Transverse colon (tissue), 4 donors: ENCODE results near the gene CIT. TPM values are rescaled to one million over a fixed set of nuclear protein-coding genes. Genes with fewer than 3 reads are reported as not detected.
A peak's percentile ranks its signal among the peaks of the same experiment; 100 is the strongest.

Source experiments
- DNase-seq: peaks from one replicate; pipeline ENCODE4 v3.0.0-alpha.2; 2019
- H3K27ac ChIP-seq, 4 donors: fragments of 200-600 bp; sonication (generic); 2 replicates each; pipeline ENCODE4 v1.5.1; 2016 to 2018; ENCODE audit warnings: inconsistent platforms in 4 of 4
- H3K27me3 ChIP-seq: fragments of 200-600 bp; sonication (generic); 2 replicates; pipeline ENCODE4 v1.5.1; 2017; ENCODE audit warnings: inconsistent platforms
- H3K36me3 ChIP-seq, 4 donors: fragments of 200-600 bp; sonication (generic); 2 replicates each; pipeline ENCODE4 v1.5.1; 2017 to 2019; ENCODE audit warnings: inconsistent platforms in 4 of 4
- H3K4me1 ChIP-seq, 4 donors: fragments of 200-600 bp; sonication (generic); 2 replicates each; pipeline ENCODE4 v1.5.1; 2017 to 2020; ENCODE audit warnings: inconsistent platforms in 4 of 4
- H3K4me3 ChIP-seq, 4 donors: fragments of 200-600 bp; sonication (generic); 1 replicate in 1 of 4; 2 replicates in 3 of 4; pipeline versions ENCODE4 v1.5.1 to v1.6.1; 2017 to 2019; ENCODE audit warnings: inconsistent platforms in 4 of 4
- H3K9me3 ChIP-seq, 2 donors: fragments of 200-600 bp; sonication (generic); 2 replicates each; pipeline ENCODE4 v1.5.1; 2017 to 2019; ENCODE audit warnings: inconsistent platforms in 2 of 2
- EP300 ChIP-seq: sonication (generic); formaldehyde crosslinking; IDR thresholded peaks from one replicate; pipeline ENCODE4 v1.6.1; 2017; ENCODE audit warnings: antibody characterized with exemption, low read depth
- POLR2A ChIP-seq: fragments of 450-650 bp; IDR thresholded peaks from one replicate; pipeline ENCODE4 v1.6.1; 2016; ENCODE audit warnings: antibody characterized with exemption, mild to moderate bottlenecking, moderate library complexity
- POLR2AphosphoS5 ChIP-seq, 3 donors: sonication (generic); formaldehyde crosslinking; IDR thresholded peaks; one replicate each; pipeline ENCODE4 v1.6.1; 2016; ENCODE audit warnings: antibody characterized with exemption in 3 of 3
- WGBS, 2 donors: methylation state at CpG; one replicate each; pipeline ENCODE4 v1.1.5; 2018; ENCODE audit warnings: low coverage in 1 of 2; 5-methylcytosine and 5-hydroxymethylcytosine counted together
- in situ Hi-C, 4 donors: fragments of 200-750 bp; cut with MboI; loops; one replicate each; pipeline versions ENCODE4 v1.15.0 to v1.15.1; 2017; ENCODE audit warnings: low sequenced_read_pairs in 3 of 4, low pct_ligation_motif_present in 1 of 4, low pct_unique_long_range_greater_than_20kb in 1 of 4
- intact Hi-C: fragments of 100-400 bp; cut with DNase I; formaldehyde crosslinking; loops from one replicate; pipeline ENCODE4 v1.15.1; 2023; ENCODE audit warnings: low total_unique reads
- total RNA-seq, 4 donors: library from RNA; depleted of rRNA; stranded (reverse); fragments of >200 nt; gene quantifications; one replicate each; pipeline ENCODE4 v1.1.0, GENCODE V29; 2016
- TF ChIP-seq, protein P1 (sequence below), 5 experiments: fragments of 200-600 bp in 3 of 5; fragments of 450-650 bp in 2 of 5; sonication (generic) in 3 of 5; IDR thresholded peaks; 1 replicate in 2 of 5; 2 replicates in 3 of 5; pipeline ENCODE4 v1.5.1; 2016 to 2017; ENCODE audit warnings: antibody characterized with exemption in 5 of 5, inconsistent platforms in 3 of 5, mild to moderate bottlenecking in 2 of 5, moderate library complexity in 1 of 5

CIT gene
- total RNA-seq, 4 donors from 2014 or later: 1.1 to 51.1 (median 7.1) TPM

DNA sequence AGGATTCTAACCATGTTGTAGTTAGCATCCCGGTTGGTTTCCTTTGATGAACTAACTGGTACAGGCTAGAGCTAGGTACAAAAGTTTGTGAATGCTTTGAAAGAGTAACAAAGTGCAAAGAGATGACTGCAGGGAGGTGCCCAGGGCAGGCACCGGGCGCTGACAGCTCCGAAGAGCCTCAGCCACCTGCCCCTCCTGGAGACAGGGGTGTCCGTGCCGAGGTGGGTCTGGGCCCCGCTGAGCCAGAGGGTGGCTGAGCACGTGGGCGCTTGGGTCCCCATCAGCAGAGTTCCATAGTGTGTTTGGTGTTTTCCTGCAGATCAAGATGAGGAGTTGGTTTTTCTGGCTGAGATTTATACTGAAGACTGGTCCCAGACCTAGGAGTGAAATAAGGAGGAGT, 189.2 kb downstream of the CIT start:
- Histone ChIP-seq H3K4me3 (no peak overlapping the region), H3K27me3 (no peaks in the 10 kb centered on the region), H3K4me1 (peaks cover 11 to 80% (median 40%) of the 10 kb centered on the region in 4 donors), H3K9me3 (no peaks in the 10 kb centered on the region), H3K27ac (peak overlapping the region in 1 of 4 donors; percentile 43), H3K36me3 (no peaks in the 10 kb centered on the region)
- no peak for DNase-seq
- intact Hi-C loops (no loop called here), in situ Hi-C loops (no loop called here)
- 83 to 96% methylated on average over 1 to 9 of the region's 9 CpGs for WGBS, 2 donors
- TF ChIP-seq EP300: no peak
- TF ChIP-seq POLR2AphosphoS5 (IDR thresholded peaks at IDR 0.05): no peak
- no peak for TF ChIP-seq POLR2A
- TF ChIP-seq, protein P1, sequence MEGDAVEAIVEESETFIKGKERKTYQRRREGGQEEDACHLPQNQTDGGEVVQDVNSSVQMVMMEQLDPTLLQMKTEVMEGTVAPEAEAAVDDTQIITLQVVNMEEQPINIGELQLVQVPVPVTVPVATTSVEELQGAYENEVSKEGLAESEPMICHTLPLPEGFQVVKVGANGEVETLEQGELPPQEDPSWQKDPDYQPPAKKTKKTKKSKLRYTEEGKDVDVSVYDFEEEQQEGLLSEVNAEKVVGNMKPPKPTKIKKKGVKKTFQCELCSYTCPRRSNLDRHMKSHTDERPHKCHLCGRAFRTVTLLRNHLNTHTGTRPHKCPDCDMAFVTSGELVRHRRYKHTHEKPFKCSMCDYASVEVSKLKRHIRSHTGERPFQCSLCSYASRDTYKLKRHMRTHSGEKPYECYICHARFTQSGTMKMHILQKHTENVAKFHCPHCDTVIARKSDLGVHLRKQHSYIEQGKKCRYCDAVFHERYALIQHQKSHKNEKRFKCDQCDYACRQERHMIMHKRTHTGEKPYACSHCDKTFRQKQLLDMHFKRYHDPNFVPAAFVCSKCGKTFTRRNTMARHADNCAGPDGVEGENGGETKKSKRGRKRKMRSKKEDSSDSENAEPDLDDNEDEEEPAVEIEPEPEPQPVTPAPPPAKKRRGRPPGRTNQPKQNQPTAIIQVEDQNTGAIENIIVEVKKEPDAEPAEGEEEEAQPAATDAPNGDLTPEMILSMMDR (IDR thresholded peaks at IDR 0.05): no peak

DNA sequence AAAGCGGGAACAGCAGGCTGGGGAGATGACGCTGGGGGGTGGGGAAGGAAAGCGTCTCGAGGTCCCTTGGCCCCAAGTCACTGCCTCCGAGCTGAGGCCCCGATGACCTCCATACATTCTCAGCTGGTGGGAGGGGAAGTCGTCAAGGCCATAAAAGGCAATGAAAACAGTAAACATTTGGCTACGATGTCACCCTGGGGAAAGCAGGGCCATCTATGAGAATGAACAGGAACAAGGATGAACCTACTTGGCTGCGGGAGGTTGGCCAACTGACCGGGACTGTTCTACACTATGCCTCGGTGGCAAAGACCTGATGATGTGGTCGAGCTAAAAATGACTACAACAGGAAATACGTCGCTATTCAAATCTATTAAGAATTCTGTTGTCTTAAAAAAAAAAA, 189.7 kb downstream of the CIT start:
- Histone ChIP-seq H3K36me3 (no peaks in the 10 kb centered on the region), H3K9me3 (no peaks in the 10 kb centered on the region), H3K4me3 (no peak overlapping the region), H3K27ac (peak overlapping the region in 2 of 4 donors; percentile 43 to 76), H3K4me1 (peaks cover 14 to 81% (median 41%) of the 10 kb centered on the region in 4 donors), H3K27me3 (no peaks in the 10 kb centered on the region)
- in situ Hi-C loops: no loop called here
- WGBS, 2 donors: 54 to 55% methylated on average over 9 to 14 of the region's 14 CpGs
- TF ChIP-seq POLR2A (no peak), POLR2AphosphoS5 (IDR thresholded peaks at IDR 0.05) (no peak), EP300 (no peak)
- TF ChIP-seq, protein P1 (IDR thresholded peaks at IDR 0.05): no peak
- no peak for DNase-seq
- intact Hi-C loops: no loop called here

DNA sequence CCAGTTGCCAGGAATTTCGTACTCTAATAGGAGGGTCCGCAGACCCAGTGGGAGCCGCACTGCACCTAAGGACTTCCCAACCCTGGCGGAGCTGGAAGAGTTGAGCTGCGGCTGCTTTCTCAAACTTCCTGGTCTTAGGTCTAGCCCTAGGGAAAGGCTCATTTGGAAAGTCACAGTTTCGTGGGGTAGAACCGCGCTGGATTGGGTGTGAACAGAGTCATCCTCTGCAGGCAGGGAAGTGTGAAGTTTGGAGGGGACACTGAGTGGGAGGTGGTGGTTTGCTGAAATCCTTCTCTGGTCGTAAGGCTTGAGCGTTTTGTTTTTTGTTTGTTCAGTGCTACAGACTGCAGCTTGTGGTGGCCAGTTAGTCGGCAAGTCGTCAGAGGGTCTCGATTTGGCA, 190.3 kb downstream of the CIT start:
- DNase-seq: no peak
- 85% methylated on average over 13 of the region's 13 CpGs; no CpG with 5 or more reads in 1 of the 2 donors for WGBS, 2 donors
- in situ Hi-C loops (no loop called here), intact Hi-C loops (no loop called here)
- no peak for TF ChIP-seq EP300
- Histone ChIP-seq H3K9me3 (no peaks in the 10 kb centered on the region), H3K4me1 (peaks cover 13 to 81% (median 41%) of the 10 kb centered on the region in 4 donors), H3K36me3 (no peaks in the 10 kb centered on the region), H3K4me3 (no peak overlapping the region), H3K27ac (peak overlapping the region; percentile 75 to 82 (median 78)), H3K27me3 (no peaks in the 10 kb centered on the region)

DNA sequence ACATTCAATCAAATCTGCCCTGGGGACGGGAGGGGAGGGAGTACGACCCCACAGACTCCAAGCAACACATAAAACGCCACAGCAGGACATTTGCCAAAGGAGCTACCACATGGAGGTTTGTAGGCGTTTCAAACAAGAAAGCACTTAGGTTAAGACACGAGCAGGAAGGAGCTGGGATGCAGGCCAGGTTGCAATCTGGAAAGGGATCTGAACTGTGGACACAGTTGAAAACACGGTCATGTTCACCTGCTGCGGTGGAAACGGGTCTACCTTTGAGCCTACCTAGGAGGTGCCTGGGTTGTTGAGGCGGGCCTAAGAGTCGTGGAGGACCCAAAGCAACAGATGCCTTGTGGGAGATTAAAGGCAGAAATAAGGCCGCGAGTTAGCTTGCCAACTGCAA, 190.8 kb downstream of the CIT start:
- H3K4me3 ChIP-seq: no peak overlapping the region
- intact Hi-C loops: no loop called here
- H3K4me1 ChIP-seq: peaks cover 15 to 81% (median 41%) of the 10 kb centered on the region in 4 donors
- 61% methylated on average over 12 of the region's 12 CpGs; no CpG with 5 or more reads in 1 of the 2 donors for WGBS, 2 donors
- no peaks in the 10 kb centered on the region for H3K9me3 ChIP-seq
- no peaks in the 10 kb centered on the region for H3K36me3 ChIP-seq
- no peaks in the 10 kb centered on the region for H3K27me3 ChIP-seq
- H3K27ac ChIP-seq: peak overlapping the region; percentile 75 to 82 (median 78)
- no peak for DNase-seq
- TF ChIP-seq, protein P1 (IDR thresholded peaks at IDR 0.05): no peak
- TF ChIP-seq POLR2AphosphoS5 (IDR thresholded peaks at IDR 0.05) (no peak), EP300 (no peak), POLR2A (no peak)
- in situ Hi-C loops: no loop called here

DNA sequence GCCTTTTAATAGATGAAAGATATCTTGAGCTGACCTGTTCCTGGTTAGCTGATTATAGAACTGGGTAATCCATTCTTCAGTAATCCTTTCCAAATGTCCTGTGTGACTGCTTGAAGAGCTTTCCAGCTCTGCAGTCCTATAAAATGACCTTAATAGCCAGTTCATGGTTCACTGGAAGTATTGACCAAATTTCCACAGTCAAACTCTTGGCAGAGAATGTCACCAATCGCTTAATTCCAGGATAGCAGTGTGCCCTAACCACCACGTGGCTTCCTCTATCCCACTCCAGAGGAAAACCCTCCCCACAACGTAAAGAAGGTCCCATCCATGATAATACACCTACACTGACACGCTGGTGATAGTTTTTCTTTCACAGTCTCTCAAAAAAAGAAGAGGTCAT, 191.7 kb downstream of the CIT start:
- no peaks in the 10 kb centered on the region for H3K27me3 ChIP-seq
- H3K9me3 ChIP-seq: no peaks in the 10 kb centered on the region
- peaks cover 15 to 87% (median 47%) of the 10 kb centered on the region in 4 donors for H3K4me1 ChIP-seq
- H3K4me3 ChIP-seq: no peak overlapping the region
- WGBS, 2 donors: 78 to 92% methylated on average over 2 to 4 of the region's 4 CpGs
- TF ChIP-seq, protein P1 (IDR thresholded peaks at IDR 0.05): no peak
- TF ChIP-seq POLR2A: no peak
- no peak for TF ChIP-seq POLR2AphosphoS5 (IDR thresholded peaks at IDR 0.05)
- TF ChIP-seq EP300: no peak
- intact Hi-C loops (no loop called here), in situ Hi-C loops (no loop called here)
- H3K36me3 ChIP-seq: peaks cover 0 to 4% (median 2%) of the 10 kb centered on the region in 4 donors
- DNase-seq: no peak
- peak overlapping the region; percentile 75 to 82 (median 78) for H3K27ac ChIP-seq
